A549 (cell line): ENCODE results near the gene PSG2. TPM values are rescaled to one million over a fixed set of nuclear protein-coding genes. Genes with fewer than 3 reads are reported as not detected.
"Not testable (repeated sequence)": the region's sequence is repeated elsewhere in the genome, so short reads cannot be mapped to it uniquely, and the experiment has no call there.

Source experiments
- ATAC-seq, 2 experiments: fragments of 200-7000 bp in 1 of 2; fragments of >200 bp in 1 of 2; cut with Nextera tagmentation in 1 of 2; cut with Tn5 transposase in 1 of 2; 3 replicates each; pipeline versions ENCODE4 v1.8.0 to v1.9.1; 2018 to 2020; ENCODE audit warnings: mild to moderate bottlenecking in 1 of 2, moderate library complexity in 1 of 2
- CTCF ChIA-PET: fragments of 300-600 bp; sonication (Branson Sonifier 250); formaldehyde crosslinking; extraction: SDS; loops from one replicate; lab custom pipeline; 2021; ENCODE audit warnings: antibody characterized with exemption, inconsistent platforms; lab: Yijun Ruan, JAX
- POLR2A ChIA-PET: fragments of 350-600 bp; formaldehyde crosslinking; extraction: SDS; loops from one replicate; lab custom pipeline; 2021; ENCODE audit warnings: antibody characterized with exemption, inconsistent platforms; lab: Yijun Ruan, JAX
- DNase-seq, 2 experiments: peaks; one replicate each; pipeline versions ENCODE4 v3.0.0 to v3.0.0-alpha.2; 2011 to 2016; ENCODE audit warnings: low read depth in 1 of 2, low spot score in 1 of 2
- FAIRE-seq: peaks from 2 replicates; lab custom pipeline; 2011; peaks lifted over from hg19 to GRCh38; lab: Jason Lieb, UNC
- H3K27ac ChIP-seq, 2 experiments: fragments of >200 bp; sonication (Bioruptor Twin); formaldehyde crosslinking; 3 replicates each; pipeline ENCODE4 v1.5.1; 2016 to 2017
- H3K4me1 ChIP-seq: fragments of >200 bp; sonication (Bioruptor Twin); formaldehyde crosslinking; 3 replicates; pipeline ENCODE4 v1.6.1; 2016
- H3K4me2 ChIP-seq: fragments of >200 bp; sonication (Bioruptor Twin); formaldehyde crosslinking; 3 replicates; pipeline ENCODE4 v1.6.1; 2016
- H3K4me3 ChIP-seq: fragments of >200 bp; sonication (Bioruptor Twin); formaldehyde crosslinking; 3 replicates; pipeline ENCODE4 v1.5.1; 2016
- H3K9me3 ChIP-seq: fragments of >200 bp; sonication (Bioruptor Twin); formaldehyde crosslinking; 3 replicates; pipeline ENCODE4 v1.6.1; 2016
- FOSL2 ChIP-seq, 2 experiments: fragments of 450-650 bp in 1 of 2; fragments of >200 bp in 1 of 2; sonication (Bioruptor Twin) in 1 of 2; formaldehyde crosslinking; IDR thresholded peaks; 2 replicates each; pipeline versions ENCODE4 v1.5.0 to v1.6.1; 2016 to 2020; ENCODE audit warnings: mild to moderate bottlenecking in 1 of 2, moderate library complexity in 1 of 2
- GATA3 ChIP-seq: IDR thresholded peaks from 2 replicates; pipeline ENCODE4 v1.6.1; 2012; ENCODE audit warnings: borderline replicate concordance
- JUNB ChIP-seq: fragments of >200 bp; sonication (Bioruptor Twin); formaldehyde crosslinking; IDR thresholded peaks from 2 replicates; pipeline ENCODE4 v1.6.1; 2016
- RAD21 ChIP-seq, 2 experiments: fragments of >200 bp in 1 of 2; sonication (Bioruptor Twin) in 1 of 2; formaldehyde crosslinking in 1 of 2; IDR thresholded peaks in 1 of 2; conservative IDR thresholded peaks in 1 of 2; 2 replicates in 1 of 2; 3 replicates in 1 of 2; pipeline ENCODE4 v1.6.1; 2012 to 2018; ENCODE audit warnings: inconsistent platforms in 1 of 2
- SMC3 ChIP-seq: fragments of >200 bp; sonication (Bioruptor Twin); formaldehyde crosslinking; IDR thresholded peaks from 3 replicates; pipeline ENCODE4 v1.6.1; 2018; ENCODE audit warnings: inconsistent platforms
- USF2 ChIP-seq: fragments of 450-650 bp; IDR thresholded peaks from 2 replicates; pipeline ENCODE4 v1.6.1; 2014; ENCODE audit warnings: antibody characterized with exemption
- WGBS: methylation state at CpG from one replicate; pipeline ENCODE4 v1.1.6; 2017; ENCODE audit errors: missing lambda C conversion rate; 5-methylcytosine and 5-hydroxymethylcytosine counted together
- polyA plus RNA-seq, 4 experiments: library from polyadenylated mRNA; depleted of rRNA in 3 of 4; stranded (reverse); fragments of >200 nt; fragmentation: RNase III in 1 of 4; extraction: RNeasy Plus Mini Kit Qiagen cat#74134 plus additional on column Dnase treatment in 1 of 4; gene quantifications; 2 replicates in 3 of 4; 3 replicates in 1 of 4; pipeline ENCODE4 v1.2.3, GENCODE V29; 2011 to 2017
- TF ChIP-seq, protein P1 (sequence below): IDR thresholded peaks from 2 replicates; pipeline ENCODE4 v1.6.1; 2012
- TF ChIP-seq, protein P2 (sequence below): fragments of >200 bp; sonication (Bioruptor Twin); formaldehyde crosslinking; IDR thresholded peaks from 3 replicates; pipeline ENCODE4 v1.5.1; 2016

Gene PSG2
- polyA plus RNA-seq, 2 of the 4 experiments (the other 2 are of a cell fraction), result not detected

DNA sequence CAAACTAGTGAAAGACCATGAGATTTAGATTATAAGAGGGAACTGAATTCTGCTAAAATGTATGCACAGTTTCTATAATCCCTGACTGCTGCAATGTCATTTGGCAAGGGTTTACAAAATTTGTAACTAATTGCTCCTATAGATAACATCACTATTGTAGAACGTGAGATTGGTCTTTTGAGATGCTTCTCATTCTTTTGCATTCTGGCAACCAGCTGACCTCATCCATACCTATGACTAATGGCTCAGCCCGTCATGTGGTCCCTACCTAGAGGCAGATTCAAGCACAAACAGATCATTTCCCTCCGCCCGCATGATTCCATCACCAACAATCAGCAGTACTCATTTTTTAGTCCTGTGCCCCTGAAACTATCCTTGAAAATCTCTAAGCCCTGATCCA, 60.4 kb downstream of the PSG2 start:
- H3K9me3 ChIP-seq; ATAC-seq; FAIRE-seq; H3K4me3 ChIP-seq; POLR2A ChIA-PET; TF ChIP-seq FOSL2 (IDR thresholded peaks at IDR 0.05): not testable (repeated sequence)
- WGBS, result 17% methylated on average over 4 of the region's 4 CpGs
- peaks cover 14% of the 10 kb centered on the region for H3K4me1 ChIP-seq
- H3K27ac ChIP-seq, result peak overlapping the region; percentile 56 to 64; a peak in 4 of 6 replicates
- CTCF ChIA-PET, result interaction anchor here (1.3 kb wide), 1 partner anchor 82 kb away, joined by 3 read pairs; no protein-coding TSS in a partner anchor
- peak; percentile 33; the same call in 1 of the 2 replicates for TF ChIP-seq JUNB
- peak; percentile 65; the same call in 1 of the 2 replicates for TF ChIP-seq GATA3
- peak; percentile 44 for TF ChIP-seq FOSL2 (CRISPR knock-in tag; IDR thresholded peaks at IDR 0.05)
- TF ChIP-seq USF2, result peak; percentile 70
- TF ChIP-seq, protein P1, sequence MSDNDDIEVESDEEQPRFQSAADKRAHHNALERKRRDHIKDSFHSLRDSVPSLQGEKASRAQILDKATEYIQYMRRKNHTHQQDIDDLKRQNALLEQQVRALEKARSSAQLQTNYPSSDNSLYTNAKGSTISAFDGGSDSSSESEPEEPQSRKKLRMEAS, result 0 out of 2 replicates have a peak, but pooled peaks have one; percentile 14
- DNase-seq, result peak in 1 of 2 experiments; percentile 50
- H3K4me2 ChIP-seq, result peak overlapping the region; percentile 44; the same call in 2 of the 3 replicates

DNA sequence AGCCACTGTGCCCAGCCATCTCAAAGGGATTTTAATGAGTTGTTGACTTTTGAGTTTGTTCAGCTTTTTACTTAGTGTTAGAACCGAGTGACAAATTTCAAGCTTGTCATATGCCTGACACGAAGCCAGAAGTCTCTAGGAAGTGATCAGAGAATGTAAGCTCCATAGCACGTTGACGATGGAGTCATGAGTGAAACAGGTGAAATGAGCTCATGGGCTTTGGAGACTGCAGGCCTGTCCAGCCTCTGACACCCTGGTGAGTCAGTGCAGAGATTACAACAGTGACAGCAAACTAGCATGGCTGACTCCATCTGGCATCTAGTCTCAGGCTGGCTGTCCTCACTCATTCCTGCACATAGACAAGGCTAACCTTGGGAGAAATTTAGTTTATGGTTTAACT, 60.9 kb downstream of the PSG2 start:
- CTCF ChIA-PET, result interaction anchor here (0.8 to 1.5 kb wide), 5 partner anchors 10 to 328 kb away, joined by 3 to 4 read pairs (median 3); no protein-coding TSS in a partner anchor
- peak overlapping the region; percentile 56 to 64; a peak in 4 of 6 replicates for H3K27ac ChIP-seq
- POLR2A ChIA-PET, result not testable (repeated sequence)

GRCh38 chr19:43019588-43019987, 62.9 kb downstream of the PSG2 start:
- H3K9me3 ChIP-seq, H3K4me3 ChIP-seq, H3K4me2 ChIP-seq, H3K27ac ChIP-seq, POLR2A ChIA-PET, ATAC-seq, FAIRE-seq: not testable (repeated sequence)
- DNase-seq, result peak in 1 of 2 experiments; percentile 35
- CTCF ChIA-PET, result interaction anchor here (0.5 kb wide), 1 partner anchor 63 kb away, joined by 3 read pairs; no protein-coding TSS in a partner anchor
- H3K4me1 ChIP-seq, result peaks cover 14% of the 10 kb centered on the region
- TF ChIP-seq RAD21 (conservative IDR thresholded peaks at IDR 0.05 in 1 of 2, IDR thresholded peaks at IDR 0.05 in 1 of 2) (peak; percentile 49 to 51), SMC3 (peak; percentile 33; the same call in 2 of the 3 replicates)
- TF ChIP-seq, protein P2, sequence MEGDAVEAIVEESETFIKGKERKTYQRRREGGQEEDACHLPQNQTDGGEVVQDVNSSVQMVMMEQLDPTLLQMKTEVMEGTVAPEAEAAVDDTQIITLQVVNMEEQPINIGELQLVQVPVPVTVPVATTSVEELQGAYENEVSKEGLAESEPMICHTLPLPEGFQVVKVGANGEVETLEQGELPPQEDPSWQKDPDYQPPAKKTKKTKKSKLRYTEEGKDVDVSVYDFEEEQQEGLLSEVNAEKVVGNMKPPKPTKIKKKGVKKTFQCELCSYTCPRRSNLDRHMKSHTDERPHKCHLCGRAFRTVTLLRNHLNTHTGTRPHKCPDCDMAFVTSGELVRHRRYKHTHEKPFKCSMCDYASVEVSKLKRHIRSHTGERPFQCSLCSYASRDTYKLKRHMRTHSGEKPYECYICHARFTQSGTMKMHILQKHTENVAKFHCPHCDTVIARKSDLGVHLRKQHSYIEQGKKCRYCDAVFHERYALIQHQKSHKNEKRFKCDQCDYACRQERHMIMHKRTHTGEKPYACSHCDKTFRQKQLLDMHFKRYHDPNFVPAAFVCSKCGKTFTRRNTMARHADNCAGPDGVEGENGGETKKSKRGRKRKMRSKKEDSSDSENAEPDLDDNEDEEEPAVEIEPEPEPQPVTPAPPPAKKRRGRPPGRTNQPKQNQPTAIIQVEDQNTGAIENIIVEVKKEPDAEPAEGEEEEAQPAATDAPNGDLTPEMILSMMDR, result peak; percentile 40

More for the DNA sequence above, 60.9 kb downstream of the PSG2 start:
- H3K9me3 ChIP-seq; FAIRE-seq; H3K4me3 ChIP-seq; TF ChIP-seq FOSL2 (IDR thresholded peaks at IDR 0.05): not testable (repeated sequence)
- DNase-seq, result peak; percentile 44 to 63
- 15% methylated on average over 4 of the region's 4 CpGs for WGBS
- Histone ChIP-seq H3K4me2 (peak overlapping the region; percentile 44; the same call in 2 of the 3 replicates), H3K4me1 (peaks cover 14% of the 10 kb centered on the region)
- peak; percentile 73 for TF ChIP-seq FOSL2 (CRISPR knock-in tag; IDR thresholded peaks at IDR 0.05)
- TF ChIP-seq, protein P1, result peak; percentile 25; the same call in 1 of the 2 replicates
- ATAC-seq, result peak; percentile 59 to 96; a peak in 5 of 6 replicates

Other genes with a start within 250 kb of the PSG2 start
- gene PSG1, start 203.0 kb downstream of the PSG2 start, polyA plus RNA-seq (2011; rRNA removed), result 0.16 and 0.22 TPM in 2 replicates
- gene PSG1, start 203.0 kb downstream of the PSG2 start, polyA plus RNA-seq (2017; fragmentation: RNase III; extraction: RNeasy Plus Mini Kit Qiagen cat#74134 plus additional on column Dnase treatment), result 0.28 to 0.41 TPM (median 0.30 TPM) in 3 replicates
- 0.05 TPM in 1 of 2 replicates, not detected in the other for gene PSG6, start 164.8 kb downstream of the PSG2 start, polyA plus RNA-seq (2011; rRNA removed)
- gene PSG6, start 164.8 kb downstream of the PSG2 start, polyA plus RNA-seq (2017; fragmentation: RNase III; extraction: RNeasy Plus Mini Kit Qiagen cat#74134 plus additional on column Dnase treatment), result not detected in 3 replicates
- not detected in 2 replicates for gene PSG7, start 145.5 kb downstream of the PSG2 start, polyA plus RNA-seq (2011; rRNA removed)
- 0.07 TPM in 1 of 3 replicates, not detected in the others for gene PSG7, start 145.5 kb downstream of the PSG2 start, polyA plus RNA-seq (2017; fragmentation: RNase III; extraction: RNeasy Plus Mini Kit Qiagen cat#74134 plus additional on column Dnase treatment)
- not detected in 2 replicates for gene PSG11, start 56.2 kb downstream of the PSG2 start, polyA plus RNA-seq (2011; rRNA removed)
- gene PSG11, start 56.2 kb downstream of the PSG2 start, polyA plus RNA-seq (2017; fragmentation: RNase III; extraction: RNeasy Plus Mini Kit Qiagen cat#74134 plus additional on column Dnase treatment), result not detected in 3 replicates
- gene PSG5, start 103.8 kb upstream of the PSG2 start, polyA plus RNA-seq (2011; rRNA removed), result 0.26 and 0.29 TPM in 2 replicates
- gene PSG5, start 103.8 kb upstream of the PSG2 start, polyA plus RNA-seq (2017; fragmentation: RNase III; extraction: RNeasy Plus Mini Kit Qiagen cat#74134 plus additional on column Dnase treatment), result 0.35 to 0.39 TPM (median 0.36 TPM) in 3 replicates
- 0.52 and 0.56 TPM in 2 replicates for gene PSG4, start 122.9 kb upstream of the PSG2 start, polyA plus RNA-seq (2011; rRNA removed)
- 0.58 to 1.0 TPM (median 0.78 TPM) in 3 replicates for gene PSG4, start 122.9 kb upstream of the PSG2 start, polyA plus RNA-seq (2017; fragmentation: RNase III; extraction: RNeasy Plus Mini Kit Qiagen cat#74134 plus additional on column Dnase treatment)
- gene PSG9, start 186.8 kb upstream of the PSG2 start, polyA plus RNA-seq (2011; rRNA removed), result 0.03 and 0.07 TPM in 2 replicates
- 0.08 to 0.13 TPM in 2 of 3 replicates, not detected in the other for gene PSG9, start 186.8 kb upstream of the PSG2 start, polyA plus RNA-seq (2017; fragmentation: RNase III; extraction: RNeasy Plus Mini Kit Qiagen cat#74134 plus additional on column Dnase treatment)